Mammary epithelial cell (primary cell): ENCODE measurements around the gene PPEF2.

ENCODE experiments used
- CTCF ChIP-seq, 2 donors: IDR thresholded peaks in 1 of 2; conservative IDR thresholded peaks in 1 of 2; 2 replicates each; pipeline ENCODE4 v1.5.1; 2011 to 2012; ENCODE audit warnings: inconsistent platforms in 2 of 2, low read length in 2 of 2, mild to moderate bottlenecking in 2 of 2, control low read depth in 1 of 2, low read depth in 1 of 2; ENCODE audit not compliant: insufficient read depth in 1 of 2; ENCODE audit errors: extremely low read depth in 1 of 2
- EZH2 ChIP-seq: IDR thresholded peaks from 2 replicates; pipeline ENCODE4 v1.6.1; 2012; ENCODE audit warnings: low read length, inconsistent platforms, borderline replicate concordance

GRCh38 chr4:75886104-75886503 lies 16.1 kb downstream of the PPEF2 start:
- no peak for TF ChIP-seq CTCF (conservative IDR thresholded peaks at IDR 0.05 in 1 of 2, IDR thresholded peaks at IDR 0.05 in 1 of 2; ENCODE audit: extremely low read depth in 1 of 2, insufficient read depth in 1 of 2, low read depth in 1 of 2, low read length in 2 of 2)
- no peak for TF ChIP-seq EZH2
